SHP77 treated with DMSO at 0.1 percent for 48 hours (cell line): ENCODE data around the gene TMEM163.
"Not testable (repeated sequence)": the region's sequence is repeated elsewhere in the genome, so short reads cannot be mapped to it uniquely, and the experiment has no call there.

ENCODE experiments used
- DNase-seq: peaks from one replicate; lab custom pipeline; 2025; lab: John Stamatoyannopoulos, UW

Gene TMEM163

GRCh38 chr2:134718817-134719814, at the start of gene TMEM163:
TMEM163 (minus strand) TSS chr2:134719000.
- no peak for DNase-seq

GRCh38 chr2:134766583-134766982, 47.8 kb upstream of the TMEM163 start:
- DNase-seq: no peak

GRCh38 chr2:134765987-134766386, 47.2 kb upstream of the TMEM163 start:
- no peak for DNase-seq

GRCh38 chr2:134764164-134764563, 45.4 kb upstream of the TMEM163 start:
- no peak for DNase-seq

GRCh38 chr2:134763164-134763710, 44.4 kb upstream of the TMEM163 start:
- DNase-seq: no peak

- no peak for DNase-seq
Observed at GRCh38 chr2:134762508-134762907, 43.7 kb upstream of the TMEM163 start.

- no peak for DNase-seq
Observed at GRCh38 chr2:134760385-134760784, 41.6 kb upstream of the TMEM163 start.

GRCh38 chr2:134758633-134759032, 39.8 kb upstream of the TMEM163 start:
- no peak for DNase-seq

GRCh38 chr2:134751981-134752380, 33.2 kb upstream of the TMEM163 start:
- not testable (repeated sequence) for DNase-seq

GRCh38 chr2:134745546-134745945, 26.7 kb upstream of the TMEM163 start:
- DNase-seq: no peak

- DNase-seq: no peak
Observed at GRCh38 chr2:134745023-134745422, 26.2 kb upstream of the TMEM163 start.

- no peak for DNase-seq
Observed at GRCh38 chr2:134739879-134740301, 21.1 kb upstream of the TMEM163 start.

- DNase-seq: no peak
Observed at GRCh38 chr2:134739236-134739878, 20.6 kb upstream of the TMEM163 start.

- DNase-seq: no peak
Observed at GRCh38 chr2:134738141-134738870, 19.5 kb upstream of the TMEM163 start.

GRCh38 chr2:134737671-134738070, 18.9 kb upstream of the TMEM163 start:
- no peak for DNase-seq

GRCh38 chr2:134736167-134736880, 17.5 kb upstream of the TMEM163 start:
- no peak for DNase-seq

- DNase-seq: no peak
Observed at GRCh38 chr2:134728163-134728562, 9.4 kb upstream of the TMEM163 start.

- no peak for DNase-seq
Observed at GRCh38 chr2:134727385-134727784, 8.6 kb upstream of the TMEM163 start.

- no peak for DNase-seq
Observed at GRCh38 chr2:134726645-134727044, 7.8 kb upstream of the TMEM163 start.

GRCh38 chr2:134725876-134726275, 7.1 kb upstream of the TMEM163 start:
- DNase-seq: no peak

- no peak for DNase-seq
Observed at GRCh38 chr2:134724341-134724740, 5.5 kb upstream of the TMEM163 start.
